ENCODE results near the gene SYTL5. TPM values are rescaled to one million over a fixed set of nuclear protein-coding genes. Genes with fewer than 3 reads are reported as not detected.

SYTL5 gene
- polyA plus RNA-seq, 2 of the 4 experiments (the other 2 are of a cell fraction): 0.79 to 1.1 TPM

DNA sequence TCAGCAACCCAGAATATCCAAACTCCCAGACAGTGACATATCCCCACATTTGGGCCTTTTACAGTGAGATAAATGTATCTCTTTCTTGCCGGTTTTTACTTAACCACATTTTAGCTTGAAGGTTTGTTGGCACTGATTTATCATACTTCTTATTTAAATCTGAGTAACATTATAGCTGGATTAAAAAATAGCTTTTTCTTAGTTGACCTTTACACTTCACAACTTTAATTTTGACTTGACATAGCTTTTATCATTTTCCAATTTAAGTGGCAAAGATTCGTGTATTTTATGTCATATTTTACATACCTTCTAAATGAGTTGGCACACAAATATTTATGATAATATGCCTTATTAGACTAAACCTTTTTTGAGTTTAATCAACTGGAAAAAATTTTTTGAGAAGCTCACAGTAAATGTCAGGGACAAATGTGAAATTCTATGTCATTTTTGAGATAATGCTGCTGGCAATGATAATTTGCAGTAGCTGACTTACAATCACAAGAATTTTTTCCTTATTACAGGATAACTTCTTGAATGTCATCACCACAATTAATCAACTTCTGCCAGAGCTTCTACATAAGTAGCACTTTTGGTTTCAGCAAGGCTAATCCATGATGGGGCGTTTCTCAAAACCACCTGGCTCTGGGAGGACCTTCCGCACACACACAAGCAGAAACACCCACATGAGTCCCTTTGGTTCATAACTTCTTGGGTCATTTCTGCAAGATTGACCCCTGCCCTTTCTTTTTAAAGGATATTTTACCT is 80.3 kb downstream of the SYTL5 start:
- ATAC-seq (no peak), FAIRE-seq (no peak), DNase-seq (ENCODE audit: low read depth in 1 of 2, low spot score in 1 of 2) (no peak)
- Histone ChIP-seq H3K9me3 (no peaks in the 10 kb centered on the region), H3K4me1 (no peaks in the 10 kb centered on the region), H3K4me3 (no peak overlapping the region), H3K4me2 (no peak overlapping the region), H3K27ac (no peak overlapping the region)
- CTCF ChIA-PET: no interaction called here
- WGBS (ENCODE audit: missing lambda C conversion rate): 60% methylated on average over 4 of the region's 4 CpGs
- no peak for TF ChIP-seq POLR2AphosphoS2 (conservative IDR thresholded peaks at IDR 0.05; ENCODE audit: low read length)
- TF ChIP-seq JUN (IDR thresholded peaks at IDR 0.05): no peak
- no peak for TF ChIP-seq HOXB13 (CRISPR knock-in tag; IDR thresholded peaks at IDR 0.05; ENCODE audit: low read depth)
- TF ChIP-seq NPAS2 (CRISPR knock-in tag; IDR thresholded peaks at IDR 0.05; ENCODE audit: borderline replicate concordance): no peak
- no peak for TF ChIP-seq TP53 (CRISPR knock-in tag; IDR thresholded peaks at IDR 0.05)
- TF ChIP-seq, protein P1, sequence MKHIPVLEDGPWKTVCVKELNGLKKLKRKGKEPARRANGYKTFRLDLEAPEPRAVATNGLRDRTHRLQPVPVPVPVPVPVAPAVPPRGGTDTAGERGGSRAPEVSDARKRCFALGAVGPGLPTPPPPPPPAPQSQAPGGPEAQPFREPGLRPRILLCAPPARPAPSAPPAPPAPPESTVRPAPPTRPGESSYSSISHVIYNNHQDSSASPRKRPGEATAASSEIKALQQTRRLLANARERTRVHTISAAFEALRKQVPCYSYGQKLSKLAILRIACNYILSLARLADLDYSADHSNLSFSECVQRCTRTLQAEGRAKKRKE (CRISPR knock-in tag; IDR thresholded peaks at IDR 0.05; ENCODE audit: low read depth): no peak
- POLR2A ChIA-PET: no interaction called here

DNA sequence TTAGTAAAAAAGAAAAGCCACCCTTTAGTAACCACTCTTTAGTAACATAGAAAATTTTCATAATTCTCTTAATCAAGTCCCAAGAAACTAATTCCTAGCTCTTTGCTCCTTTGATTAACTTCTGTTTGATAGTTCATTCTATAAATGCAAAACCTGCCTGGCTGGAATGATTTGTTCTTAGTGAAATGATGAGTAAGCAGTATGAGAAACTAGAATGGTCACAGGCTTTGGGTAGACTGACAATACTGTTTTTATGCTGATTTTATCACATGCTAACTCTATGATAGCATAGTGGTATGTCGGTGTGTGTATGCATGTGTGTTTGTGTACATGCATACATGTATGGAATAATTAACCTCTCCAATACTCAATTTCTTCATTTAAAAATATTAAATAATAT is 81.2 kb downstream of the SYTL5 start:
- no peak for TF ChIP-seq SREBF2 (IDR thresholded peaks at IDR 0.05)
- peak; percentile 29 for TF ChIP-seq MAFK (IDR thresholded peaks at IDR 0.05; ENCODE audit: partially characterized antibody)
- TF ChIP-seq MAZ (IDR thresholded peaks at IDR 0.05; ENCODE audit: borderline replicate concordance, low read depth, low read length): no peak
- TF ChIP-seq EHF (CRISPR knock-in tag; IDR thresholded peaks at IDR 0.05): no peak
- TF ChIP-seq KDM5A (IDR thresholded peaks at IDR 0.05): no peak
- no peak for TF ChIP-seq SMC3 (IDR thresholded peaks at IDR 0.05)
- TF ChIP-seq GATA3 (IDR thresholded peaks at IDR 0.05; ENCODE audit: borderline replicate concordance): no peak
- TF ChIP-seq, protein P2, sequence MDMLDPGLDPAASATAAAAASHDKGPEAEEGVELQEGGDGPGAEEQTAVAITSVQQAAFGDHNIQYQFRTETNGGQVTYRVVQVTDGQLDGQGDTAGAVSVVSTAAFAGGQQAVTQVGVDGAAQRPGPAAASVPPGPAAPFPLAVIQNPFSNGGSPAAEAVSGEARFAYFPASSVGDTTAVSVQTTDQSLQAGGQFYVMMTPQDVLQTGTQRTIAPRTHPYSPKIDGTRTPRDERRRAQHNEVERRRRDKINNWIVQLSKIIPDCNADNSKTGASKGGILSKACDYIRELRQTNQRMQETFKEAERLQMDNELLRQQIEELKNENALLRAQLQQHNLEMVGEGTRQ (IDR thresholded peaks at IDR 0.05): no peak
- no peak overlapping the region for H3K27ac ChIP-seq
- DNase-seq (ENCODE audit: low read depth in 1 of 2, low spot score in 1 of 2) (no peak), FAIRE-seq (peak; percentile 67), ATAC-seq (no peak)
- ChIA-PET POLR2A (no interaction called here), CTCF (no interaction called here)
- no peak overlapping the region for H3K4me2 ChIP-seq
- no peaks in the 10 kb centered on the region for H3K4me1 ChIP-seq
- no peak overlapping the region for H3K4me3 ChIP-seq
- no peaks in the 10 kb centered on the region for H3K9me3 ChIP-seq
- 56% methylated on average over 1 of the region's 1 CpG for WGBS (ENCODE audit: missing lambda C conversion rate)

DNA sequence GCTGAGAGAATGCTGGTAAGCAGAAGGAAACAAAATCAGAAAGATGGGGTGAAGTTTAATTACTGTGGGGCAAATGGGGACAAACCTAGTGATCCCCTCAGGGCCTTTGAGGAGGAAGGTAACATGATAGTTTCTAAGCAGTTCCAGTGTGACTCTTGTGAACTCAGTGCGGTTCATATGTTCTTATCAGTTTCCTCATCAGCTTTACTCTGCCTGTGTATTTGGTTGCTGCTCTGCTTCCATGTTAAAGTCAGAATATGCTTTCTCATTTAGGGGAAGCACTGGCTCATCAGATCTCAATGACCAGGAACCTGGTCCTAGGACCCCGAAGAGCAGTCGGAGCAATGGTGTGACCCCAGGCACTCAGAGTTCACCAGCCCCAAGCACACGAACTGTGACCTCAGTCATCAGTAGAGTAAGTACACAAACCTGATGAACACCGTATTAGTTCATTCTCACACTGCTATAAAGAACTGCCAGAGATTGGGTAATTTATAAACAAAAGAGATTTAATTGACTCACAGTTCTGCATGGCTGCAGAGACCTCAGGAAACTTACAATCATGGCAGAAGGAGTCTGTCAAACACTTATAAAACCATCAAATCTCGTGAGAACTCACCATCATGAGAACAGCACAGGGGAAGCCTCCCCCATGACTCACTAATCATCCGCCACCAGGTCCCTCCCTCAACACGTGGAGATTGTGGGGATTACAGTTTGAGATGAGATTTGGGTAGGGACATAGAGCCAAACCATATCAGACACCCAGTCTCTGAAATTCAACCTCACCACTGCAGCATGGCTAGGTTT is 83.0 kb downstream of the SYTL5 start:
- no peak overlapping the region for H3K4me3 ChIP-seq
- no peak overlapping the region for H3K27ac ChIP-seq
- WGBS (ENCODE audit: missing lambda C conversion rate): 44% methylated on average over 8 of the region's 8 CpGs
- ATAC-seq: no peak
- no peaks in the 10 kb centered on the region for H3K9me3 ChIP-seq
- CTCF ChIA-PET: no interaction called here
- POLR2A ChIA-PET: no interaction called here
- peak; percentile 56 for FAIRE-seq
- no peak for DNase-seq (ENCODE audit: low read depth in 1 of 2, low spot score in 1 of 2)
- H3K4me1 ChIP-seq: no peaks in the 10 kb centered on the region
- H3K4me2 ChIP-seq: no peak overlapping the region
- no peak for TF ChIP-seq FOSB (CRISPR knock-in tag; IDR thresholded peaks at IDR 0.05)
- no peak for TF ChIP-seq MAZ (IDR thresholded peaks at IDR 0.05; ENCODE audit: borderline replicate concordance, low read depth, low read length)
- no peak for TF ChIP-seq POLR2AphosphoS2 (conservative IDR thresholded peaks at IDR 0.05; ENCODE audit: low read length)
- no peak for TF ChIP-seq HOXB5 (CRISPR knock-in tag; IDR thresholded peaks at IDR 0.05)
- TF ChIP-seq, protein P3, sequence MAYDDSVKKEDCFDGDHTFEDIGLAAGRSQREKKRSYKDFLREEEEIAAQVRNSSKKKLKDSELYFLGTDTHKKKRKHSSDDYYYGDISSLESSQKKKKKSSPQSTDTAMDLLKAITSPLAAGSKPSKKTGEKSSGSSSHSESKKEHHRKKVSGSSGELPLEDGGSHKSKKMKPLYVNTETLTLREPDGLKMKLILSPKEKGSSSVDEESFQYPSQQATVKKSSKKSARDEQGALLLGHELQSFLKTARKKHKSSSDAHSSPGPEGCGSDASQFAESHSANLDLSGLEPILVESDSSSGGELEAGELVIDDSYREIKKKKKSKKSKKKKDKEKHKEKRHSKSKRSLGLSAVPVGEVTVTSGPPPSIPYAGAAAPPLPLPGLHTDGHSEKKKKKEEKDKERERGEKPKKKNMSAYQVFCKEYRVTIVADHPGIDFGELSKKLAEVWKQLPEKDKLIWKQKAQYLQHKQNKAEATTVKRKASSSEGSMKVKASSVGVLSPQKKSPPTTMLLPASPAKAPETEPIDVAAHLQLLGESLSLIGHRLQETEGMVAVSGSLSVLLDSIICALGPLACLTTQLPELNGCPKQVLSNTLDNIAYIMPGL (CRISPR knock-in tag; IDR thresholded peaks at IDR 0.05; ENCODE audit: borderline replicate concordance): no peak
- no peak for TF ChIP-seq ZFP36 (IDR thresholded peaks at IDR 0.05; ENCODE audit: borderline replicate concordance, partially characterized antibody)
- TF ChIP-seq, protein P4, sequence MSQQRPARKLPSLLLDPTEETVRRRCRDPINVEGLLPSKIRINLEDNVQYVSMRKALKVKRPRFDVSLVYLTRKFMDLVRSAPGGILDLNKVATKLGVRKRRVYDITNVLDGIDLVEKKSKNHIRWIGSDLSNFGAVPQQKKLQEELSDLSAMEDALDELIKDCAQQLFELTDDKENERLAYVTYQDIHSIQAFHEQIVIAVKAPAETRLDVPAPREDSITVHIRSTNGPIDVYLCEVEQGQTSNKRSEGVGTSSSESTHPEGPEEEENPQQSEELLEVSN (IDR thresholded peaks at IDR 0.05; ENCODE audit: borderline replicate concordance, low read depth): no peak
- no peak for TF ChIP-seq NR3C1 (IDR thresholded peaks at IDR 0.05)
- TF ChIP-seq RAD21 (conservative IDR thresholded peaks at IDR 0.05 in 1 of 2, IDR thresholded peaks at IDR 0.05 in 1 of 2): no peak
- TF ChIP-seq HEYL (CRISPR knock-in tag; IDR thresholded peaks at IDR 0.05): no peak
- TF ChIP-seq EHF (CRISPR knock-in tag; IDR thresholded peaks at IDR 0.05): no peak

Measured in A549 (cell line).